ENCODE data around the gene RMDN2. TPM values are rescaled to one million over a fixed set of nuclear protein-coding genes. Genes with fewer than 3 reads are reported as not detected.
"Not testable (repeated sequence)": the region's sequence is repeated elsewhere in the genome, so short reads cannot be mapped to it uniquely, and the experiment has no call there.

The RMDN2 gene
- total and polyA plus RNA-seq, 3 experiments from 2014 or later = 4.1 to 6.3 (median 4.2) TPM

GRCh38 chr2:38010995-38011394 lies 85.9 kb downstream of the RMDN2 start:
- Histone ChIP-seq H3K9me3 (ENCODE audit: low read length) (no peaks in the 10 kb centered on the region), H3K4me1 (ENCODE audit: insufficient read depth, low read length) (no peaks in the 10 kb centered on the region), H3K36me3 (ENCODE audit: insufficient read depth, low read length) (no peaks in the 10 kb centered on the region), H3K27ac (ENCODE audit: low read depth, low read length) (no peak overlapping the region), H3K27me3 (ENCODE audit: insufficient read depth, low read length, poor library complexity, severe bottlenecking) (no peaks in the 10 kb centered on the region), H3K4me3 (ENCODE audit: low read length) (no peak overlapping the region)
- Mint-ChIP-seq H3K27ac (no peak overlapping the region), H3K27me3 (no peaks in the 10 kb centered on the region), H3K36me3 (peaks cover 16 to 33% (median 28%) of the 10 kb centered on the region in 3 donors), H3K4me1 (no peaks in the 10 kb centered on the region), H3K4me3 (no peak overlapping the region), H3K9me3 (peaks cover 0 to 2% (median 0%) of the 10 kb centered on the region in 5 donors)
- CTCF ChIA-PET = no interaction called here
- no peak for DNase-seq
- POLR2A ChIA-PET = no interaction called here

- no peak overlapping the region for H3K4me3 Mint-ChIP-seq
- no peaks in the 10 kb centered on the region for H3K27me3 Mint-ChIP-seq
- CTCF ChIA-PET = no interaction called here
- no peak for DNase-seq
- Histone ChIP-seq H3K4me1 (ENCODE audit: insufficient read depth, low read length) (no peaks in the 10 kb centered on the region), H3K9me3 (ENCODE audit: low read length) (no peaks in the 10 kb centered on the region), H3K27me3 (ENCODE audit: insufficient read depth, low read length, poor library complexity, severe bottlenecking) (no peaks in the 10 kb centered on the region), H3K36me3 (ENCODE audit: insufficient read depth, low read length) (no peaks in the 10 kb centered on the region), H3K27ac (ENCODE audit: low read depth, low read length) (no peak overlapping the region), H3K4me3 (ENCODE audit: low read length) (no peak overlapping the region)
- H3K9me3 Mint-ChIP-seq = no peaks in the 10 kb centered on the region
- POLR2A ChIA-PET = no interaction called here
- H3K4me1 Mint-ChIP-seq = no peaks in the 10 kb centered on the region
- H3K36me3 Mint-ChIP-seq = peaks cover 13 to 19% (median 17%) of the 10 kb centered on the region in 3 donors
- H3K27ac Mint-ChIP-seq = no peak overlapping the region
Observed at GRCh38 chr2:38013158-38013752, 88.2 kb downstream of the RMDN2 start.

- CTCF ChIA-PET = no interaction called here
Observed at GRCh38 chr2:38016219-38016618, 91.1 kb downstream of the RMDN2 start.

GRCh38 chr2:38017836-38018235 lies 92.7 kb downstream of the RMDN2 start:
- Mint-ChIP-seq H3K9me3 (peaks cover 0 to 3% (median 0%) of the 10 kb centered on the region in 5 donors), H3K27me3 (no peaks in the 10 kb centered on the region)

More at GRCh38 chr2:38016219-38016618, 91.1 kb downstream of the RMDN2 start:
- POLR2A ChIA-PET = no interaction called here
- no peaks in the 10 kb centered on the region for H3K4me1 Mint-ChIP-seq
- H3K9me3 ChIP-seq (ENCODE audit: low read length) = no peaks in the 10 kb centered on the region
- no peaks in the 10 kb centered on the region for H3K27me3 Mint-ChIP-seq
- H3K4me1 ChIP-seq (ENCODE audit: insufficient read depth, low read length) = no peaks in the 10 kb centered on the region
- no peak overlapping the region for H3K27ac Mint-ChIP-seq
- H3K4me3 ChIP-seq (ENCODE audit: low read length) = no peak overlapping the region
- H3K36me3 Mint-ChIP-seq = peaks cover 6 to 12% (median 6%) of the 10 kb centered on the region in 3 donors
- no peak overlapping the region for H3K27ac ChIP-seq (ENCODE audit: low read depth, low read length)
- H3K9me3 Mint-ChIP-seq = peaks cover 0 to 3% (median 0%) of the 10 kb centered on the region in 5 donors
- no peaks in the 10 kb centered on the region for H3K36me3 ChIP-seq (ENCODE audit: insufficient read depth, low read length)
- no peaks in the 10 kb centered on the region for H3K27me3 ChIP-seq (ENCODE audit: insufficient read depth, low read length, poor library complexity, severe bottlenecking)
- no peak overlapping the region for H3K4me3 Mint-ChIP-seq
- DNase-seq = no peak

GRCh38 chr2:38020359-38021069 lies 95.4 kb downstream of the RMDN2 start:
- CTCF ChIA-PET, H3K4me1 Mint-ChIP-seq, POLR2A ChIA-PET: not testable (repeated sequence)

More at GRCh38 chr2:38017836-38018235, 92.7 kb downstream of the RMDN2 start:
- Mint-ChIP-seq H3K36me3 (peaks cover 0 to 4% (median 1%) of the 10 kb centered on the region in 3 donors), H3K27ac (peak overlapping the region in 1 of 8 donors; percentile 34), H3K4me1 (no peaks in the 10 kb centered on the region), H3K4me3 (no peak overlapping the region)
- Histone ChIP-seq H3K4me1 (ENCODE audit: insufficient read depth, low read length) (no peaks in the 10 kb centered on the region), H3K27ac (ENCODE audit: low read depth, low read length) (no peak overlapping the region), H3K9me3 (ENCODE audit: low read length) (no peaks in the 10 kb centered on the region), H3K36me3 (ENCODE audit: insufficient read depth, low read length) (no peaks in the 10 kb centered on the region), H3K27me3 (ENCODE audit: insufficient read depth, low read length, poor library complexity, severe bottlenecking) (no peaks in the 10 kb centered on the region), H3K4me3 (ENCODE audit: low read length) (no peak overlapping the region)
- DNase-seq = no peak
- CTCF ChIA-PET = no interaction called here
- POLR2A ChIA-PET = no interaction called here

GRCh38 chr2:38021589-38021988 lies 96.5 kb downstream of the RMDN2 start:
- no peaks in the 10 kb centered on the region for H3K9me3 ChIP-seq (ENCODE audit: low read length)
- H3K4me1 ChIP-seq (ENCODE audit: insufficient read depth, low read length) = no peaks in the 10 kb centered on the region
- H3K27ac Mint-ChIP-seq = no peak overlapping the region
- no peaks in the 10 kb centered on the region for H3K27me3 Mint-ChIP-seq
- CTCF ChIA-PET = no interaction called here
- peaks cover 0 to 3% (median 0%) of the 10 kb centered on the region in 5 donors for H3K9me3 Mint-ChIP-seq
- H3K36me3 Mint-ChIP-seq = no peaks in the 10 kb centered on the region
- no peak overlapping the region for H3K4me3 Mint-ChIP-seq
- H3K27ac ChIP-seq (ENCODE audit: low read depth, low read length) = no peak overlapping the region
- POLR2A ChIA-PET = no interaction called here
- H3K36me3 ChIP-seq (ENCODE audit: insufficient read depth, low read length) = no peaks in the 10 kb centered on the region
- H3K4me3 ChIP-seq (ENCODE audit: low read length) = no peak overlapping the region
- H3K27me3 ChIP-seq (ENCODE audit: insufficient read depth, low read length, poor library complexity, severe bottlenecking) = no peaks in the 10 kb centered on the region
- DNase-seq = no peak
- no peaks in the 10 kb centered on the region for H3K4me1 Mint-ChIP-seq

More at GRCh38 chr2:38020359-38021069, 95.4 kb downstream of the RMDN2 start:
- not testable (repeated sequence) for H3K27me3 Mint-ChIP-seq; H3K27ac Mint-ChIP-seq; H3K9me3 ChIP-seq (ENCODE audit: low read length); H3K36me3 Mint-ChIP-seq; H3K4me3 Mint-ChIP-seq; H3K27ac ChIP-seq (ENCODE audit: low read depth, low read length); DNase-seq; H3K9me3 Mint-ChIP-seq; H3K36me3 ChIP-seq (ENCODE audit: insufficient read depth, low read length); H3K27me3 ChIP-seq (ENCODE audit: insufficient read depth, low read length, poor library complexity, severe bottlenecking); H3K4me3 ChIP-seq (ENCODE audit: low read length); H3K4me1 ChIP-seq (ENCODE audit: insufficient read depth, low read length)

- CTCF ChIA-PET = no interaction called here
Observed at GRCh38 chr2:38026846-38027245, 101.8 kb downstream of the RMDN2 start.

GRCh38 chr2:38028829-38029228 lies 103.7 kb downstream of the RMDN2 start:
- CTCF ChIA-PET = interaction anchor here (1.4 kb wide), 1 partner anchor 8 kb away, joined by 4 read pairs; no protein-coding TSS in a partner anchor
- H3K27me3 Mint-ChIP-seq = peaks cover 5 to 39% of the 10 kb centered on the region in 2 donors

More at GRCh38 chr2:38026846-38027245, 101.8 kb downstream of the RMDN2 start:
- no peak overlapping the region for H3K4me3 Mint-ChIP-seq
- Histone ChIP-seq H3K27ac (ENCODE audit: low read depth, low read length) (no peak overlapping the region), H3K36me3 (ENCODE audit: insufficient read depth, low read length) (no peaks in the 10 kb centered on the region), H3K4me3 (ENCODE audit: low read length) (no peak overlapping the region), H3K27me3 (ENCODE audit: insufficient read depth, low read length, poor library complexity, severe bottlenecking) (no peaks in the 10 kb centered on the region), H3K9me3 (ENCODE audit: low read length) (no peaks in the 10 kb centered on the region), H3K4me1 (ENCODE audit: insufficient read depth, low read length) (no peaks in the 10 kb centered on the region)
- H3K27ac Mint-ChIP-seq = no peak overlapping the region
- peaks cover 0 to 13% (median 0%) of the 10 kb centered on the region in 3 donors for H3K36me3 Mint-ChIP-seq
- H3K4me1 Mint-ChIP-seq = no peaks in the 10 kb centered on the region
- DNase-seq = no peak
- POLR2A ChIA-PET = no interaction called here
- H3K9me3 Mint-ChIP-seq = peaks cover 0 to 1% (median 0%) of the 10 kb centered on the region in 5 donors
- peaks cover 5 to 25% of the 10 kb centered on the region in 2 donors for H3K27me3 Mint-ChIP-seq

More at GRCh38 chr2:38028829-38029228, 103.7 kb downstream of the RMDN2 start:
- no peak overlapping the region for H3K27ac Mint-ChIP-seq
- H3K9me3 Mint-ChIP-seq = peaks cover 0 to 1% (median 0%) of the 10 kb centered on the region in 5 donors
- Histone ChIP-seq H3K36me3 (ENCODE audit: insufficient read depth, low read length) (no peaks in the 10 kb centered on the region), H3K9me3 (ENCODE audit: low read length) (no peaks in the 10 kb centered on the region), H3K4me1 (ENCODE audit: insufficient read depth, low read length) (no peaks in the 10 kb centered on the region), H3K27me3 (ENCODE audit: insufficient read depth, low read length, poor library complexity, severe bottlenecking) (no peaks in the 10 kb centered on the region), H3K27ac (ENCODE audit: low read depth, low read length) (no peak overlapping the region), H3K4me3 (ENCODE audit: low read length) (no peak overlapping the region)
- no peak overlapping the region for H3K4me3 Mint-ChIP-seq
- H3K4me1 Mint-ChIP-seq = no peaks in the 10 kb centered on the region
- peaks cover 0 to 16% (median 0%) of the 10 kb centered on the region in 3 donors for H3K36me3 Mint-ChIP-seq
- POLR2A ChIA-PET = no interaction called here
- DNase-seq = no peak

All from CD8-positive, alpha-beta memory T cell (primary cell).